HG03565 (cell line): Measurements from ENCODE around the gene RNF40.
A peak's percentile ranks its signal among the peaks of the same experiment; 100 is the strongest.

Experiments
- ATAC-seq: cut with Tn5 transposase; IDR thresholded peaks from one replicate; pipeline ENCODE4 v1.9.1; 2021; ENCODE audit warnings: mild to moderate bottlenecking, moderate library complexity; ENCODE audit not compliant: unreplicated experiment

The RNF40 gene

DNA sequence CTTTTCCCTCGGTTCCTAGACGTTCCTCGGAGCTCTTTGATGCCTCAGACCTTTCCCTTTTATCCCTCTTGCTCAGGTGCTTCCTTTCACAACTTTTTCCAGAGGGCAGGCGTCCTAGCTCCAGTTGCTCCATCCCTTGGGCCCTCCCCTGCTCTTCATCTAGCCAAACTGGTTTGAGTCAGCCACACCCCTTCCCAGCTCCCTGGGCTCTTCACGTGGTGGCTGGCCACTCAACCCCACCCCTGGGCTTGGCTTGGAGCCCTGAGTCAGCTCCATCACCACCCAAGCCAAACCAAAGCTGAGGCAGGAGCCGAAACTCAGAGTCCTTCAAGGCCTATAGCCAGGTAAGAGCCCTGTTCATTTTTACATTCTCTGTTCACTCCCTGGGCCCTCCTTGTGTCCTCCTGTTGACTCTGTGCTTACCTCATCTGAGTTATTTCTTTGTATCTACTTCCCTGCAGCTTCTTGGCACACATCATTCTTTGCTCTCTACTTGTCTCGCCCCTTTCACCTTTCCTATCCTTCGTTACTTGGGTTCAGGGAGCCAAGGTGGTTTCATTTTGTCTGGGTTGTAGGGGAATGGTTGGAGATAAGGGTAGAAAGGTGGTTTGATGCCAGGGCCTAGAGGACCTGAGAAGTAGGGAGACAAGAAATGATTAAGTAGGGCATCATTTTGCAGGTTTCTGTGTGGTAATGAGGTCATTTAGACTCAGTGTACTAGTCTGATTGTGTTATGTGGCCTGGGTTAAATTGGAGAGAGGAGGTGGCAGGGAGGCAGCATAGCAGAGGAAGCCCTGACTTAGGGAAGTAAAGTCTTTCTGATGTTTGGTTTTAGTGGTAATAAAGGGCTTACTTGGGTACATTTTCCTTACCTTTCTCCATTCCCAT is 21.5 kb upstream of the RNF40 start:
- no peak for ATAC-seq

DNA sequence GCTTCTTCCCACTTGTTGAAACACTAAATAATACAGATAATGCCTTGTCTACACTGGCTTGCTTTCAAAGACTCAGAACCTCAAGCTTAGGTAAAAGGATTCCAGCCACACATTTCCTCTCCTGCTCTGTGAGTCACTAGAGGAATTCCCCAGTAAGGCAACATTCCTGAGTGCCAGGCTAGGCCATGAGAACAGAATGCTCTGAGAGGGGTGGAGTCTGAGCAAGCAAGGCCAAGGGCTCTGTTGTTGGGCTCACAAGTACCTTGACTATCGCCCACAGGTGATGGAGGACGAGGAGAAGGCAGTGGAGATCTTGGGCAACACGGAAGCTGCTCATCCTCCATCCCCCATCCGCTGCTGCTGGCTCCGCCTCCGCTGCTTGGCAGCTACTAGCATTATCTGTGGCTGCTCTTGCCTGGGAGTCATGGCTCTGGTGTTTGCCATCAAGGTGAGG is 20.6 kb upstream of the RNF40 start:
- no peak for ATAC-seq

DNA sequence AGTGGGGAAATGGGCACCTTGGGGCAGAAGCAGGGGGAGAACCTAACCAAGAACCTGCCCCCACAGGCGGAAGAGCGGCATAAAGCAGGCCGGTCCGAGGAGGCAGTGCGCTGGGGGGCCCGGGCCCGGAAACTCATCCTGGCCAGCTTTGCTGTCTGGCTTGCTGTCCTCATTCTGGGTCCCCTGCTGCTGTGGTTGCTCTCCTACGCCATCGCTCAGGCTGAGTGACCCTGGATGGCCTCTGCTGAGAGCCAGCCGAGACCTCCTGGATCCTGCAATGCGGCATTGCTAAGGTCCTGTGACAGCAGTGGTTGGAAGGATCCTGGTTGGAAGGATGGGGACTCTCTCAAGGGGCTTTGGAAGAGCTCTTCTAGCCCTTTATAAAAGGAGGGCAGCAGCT is 18.4 kb upstream of the RNF40 start:
- ATAC-seq: no peak

DNA sequence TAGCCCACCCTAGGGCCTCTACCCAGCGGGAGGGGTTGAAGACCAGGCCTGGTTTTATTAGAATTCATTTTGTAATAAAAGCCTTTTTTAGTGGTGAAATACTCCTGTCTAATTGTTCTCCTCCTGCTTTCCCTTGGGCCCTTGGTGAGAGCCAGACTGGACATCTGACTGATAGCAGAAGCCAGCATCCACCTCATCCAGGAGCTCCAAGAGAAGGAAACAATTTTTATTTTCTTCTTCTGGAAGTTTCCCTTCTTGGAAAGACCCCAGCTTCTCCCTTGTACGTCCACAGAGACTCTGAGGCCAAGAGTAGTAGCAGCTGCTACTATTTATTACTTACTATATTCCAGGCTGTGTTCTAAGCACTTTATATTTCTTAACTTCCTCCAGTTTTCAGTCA is 17.9 kb upstream of the RNF40 start:
- ATAC-seq: no peak

DNA sequence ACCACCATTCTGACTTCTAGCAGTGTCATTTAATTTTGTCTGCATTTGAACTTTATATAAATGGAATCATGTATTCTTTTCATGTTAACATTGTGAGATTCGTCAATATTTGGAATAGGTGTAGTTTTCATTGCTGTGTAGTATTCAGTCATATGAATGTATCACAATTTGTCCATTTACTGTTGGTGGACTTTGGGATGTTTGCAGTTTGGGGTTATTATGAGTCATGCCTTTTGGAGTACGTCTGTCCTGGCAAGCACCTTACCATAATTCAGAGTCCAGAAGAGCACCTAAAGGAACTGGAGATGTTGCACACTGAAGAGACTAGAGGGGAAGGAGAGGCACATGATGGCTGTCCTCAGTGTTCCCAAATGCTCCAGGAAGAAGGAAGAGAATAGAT is 17.0 kb upstream of the RNF40 start:
- no peak for ATAC-seq

DNA sequence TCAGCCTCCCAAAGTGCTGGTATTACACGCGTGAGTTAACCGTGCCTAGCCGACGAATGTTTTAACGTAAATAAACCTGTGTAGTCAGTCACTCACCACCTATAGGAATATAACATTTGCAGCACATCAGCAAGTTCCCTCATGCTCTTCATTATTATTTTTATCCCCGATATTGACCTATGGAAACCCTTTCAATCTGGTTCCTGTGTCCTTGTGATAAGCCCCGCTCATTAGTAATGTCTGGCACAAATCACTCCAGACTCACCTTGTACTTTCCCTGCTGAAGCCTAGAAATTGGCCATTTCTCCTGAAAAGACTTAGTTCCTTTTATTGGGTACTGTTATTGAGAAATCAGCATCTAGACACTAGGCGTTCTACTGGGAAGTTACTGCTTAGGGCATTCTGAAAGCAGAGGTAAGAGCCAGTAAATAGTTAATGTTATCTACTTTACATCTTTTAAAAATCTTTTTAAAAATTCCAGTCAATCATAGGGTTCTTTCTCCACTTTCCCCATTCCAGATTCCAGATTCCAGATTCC is 15.4 kb upstream of the RNF40 start:
- no peak for ATAC-seq

DNA sequence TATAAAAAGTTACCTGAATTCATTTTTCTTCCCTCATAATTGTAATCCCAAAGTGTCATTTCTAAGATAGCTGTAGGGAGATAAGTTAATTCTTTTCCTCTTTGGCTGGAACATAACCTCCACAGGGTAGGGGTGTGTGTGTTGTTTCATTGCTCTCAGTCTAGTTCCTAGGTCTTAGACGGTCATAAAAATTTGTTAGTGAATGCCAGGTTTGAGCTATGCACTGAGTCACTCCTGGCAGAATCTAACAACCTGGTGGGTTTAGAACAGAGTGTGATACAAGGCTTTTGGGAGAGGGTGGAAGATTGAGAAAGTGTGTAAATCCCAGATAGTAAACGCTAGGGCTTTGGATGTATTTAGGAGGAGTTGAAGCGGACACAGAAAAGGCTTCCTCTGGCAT is 14.8 kb upstream of the RNF40 start:
- ATAC-seq: no peak

DNA sequence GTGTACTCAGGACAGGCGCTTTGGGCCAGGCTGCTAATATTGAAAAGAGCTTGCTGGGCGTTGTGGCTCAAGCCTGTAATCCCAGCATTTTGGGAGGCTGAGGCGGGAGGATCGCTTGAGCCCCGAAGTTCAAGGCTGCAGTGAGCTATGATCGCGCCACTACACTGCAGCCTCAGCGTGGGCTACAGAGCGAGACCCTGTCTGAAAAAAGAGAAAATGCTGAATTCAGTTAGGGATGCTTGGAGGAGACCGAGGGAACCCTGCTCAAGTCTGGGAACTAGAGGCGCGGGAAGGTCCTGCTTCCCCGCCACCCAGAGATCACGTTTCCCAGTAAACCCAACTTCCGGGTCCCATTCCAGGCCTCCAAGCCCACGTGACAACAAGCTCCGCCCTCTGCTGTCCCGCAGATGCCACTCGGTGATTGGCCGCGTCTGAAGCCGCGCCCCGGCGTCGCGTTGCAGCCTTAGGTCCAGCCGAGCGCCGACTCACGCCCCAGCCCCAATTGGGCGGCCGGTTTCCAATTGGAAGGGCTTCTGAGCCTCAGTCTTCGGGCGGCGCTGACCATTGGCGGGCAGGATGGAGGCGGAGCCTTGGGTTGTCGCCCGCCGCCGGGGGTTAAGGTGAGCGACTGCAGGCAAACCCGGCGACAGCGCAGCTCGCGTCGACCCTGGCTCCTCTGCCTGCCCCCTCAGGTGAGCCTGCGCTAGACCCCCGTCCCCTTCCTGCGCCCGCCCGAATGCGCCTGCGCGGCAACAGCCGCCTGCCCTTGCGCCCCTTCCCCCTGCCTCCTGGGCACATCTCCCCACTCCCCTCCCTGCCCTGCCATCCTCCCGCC is 14.1 kb upstream of the RNF40 start, which contains the start of gene PHKG2:
Gene PHKG2, plus strand, starts transcription at position 627 of the 835 bp plus-strand sequence. CDS start 396 bp downstream, outside the sequence.
- peak; percentile 94 for ATAC-seq

DNA sequence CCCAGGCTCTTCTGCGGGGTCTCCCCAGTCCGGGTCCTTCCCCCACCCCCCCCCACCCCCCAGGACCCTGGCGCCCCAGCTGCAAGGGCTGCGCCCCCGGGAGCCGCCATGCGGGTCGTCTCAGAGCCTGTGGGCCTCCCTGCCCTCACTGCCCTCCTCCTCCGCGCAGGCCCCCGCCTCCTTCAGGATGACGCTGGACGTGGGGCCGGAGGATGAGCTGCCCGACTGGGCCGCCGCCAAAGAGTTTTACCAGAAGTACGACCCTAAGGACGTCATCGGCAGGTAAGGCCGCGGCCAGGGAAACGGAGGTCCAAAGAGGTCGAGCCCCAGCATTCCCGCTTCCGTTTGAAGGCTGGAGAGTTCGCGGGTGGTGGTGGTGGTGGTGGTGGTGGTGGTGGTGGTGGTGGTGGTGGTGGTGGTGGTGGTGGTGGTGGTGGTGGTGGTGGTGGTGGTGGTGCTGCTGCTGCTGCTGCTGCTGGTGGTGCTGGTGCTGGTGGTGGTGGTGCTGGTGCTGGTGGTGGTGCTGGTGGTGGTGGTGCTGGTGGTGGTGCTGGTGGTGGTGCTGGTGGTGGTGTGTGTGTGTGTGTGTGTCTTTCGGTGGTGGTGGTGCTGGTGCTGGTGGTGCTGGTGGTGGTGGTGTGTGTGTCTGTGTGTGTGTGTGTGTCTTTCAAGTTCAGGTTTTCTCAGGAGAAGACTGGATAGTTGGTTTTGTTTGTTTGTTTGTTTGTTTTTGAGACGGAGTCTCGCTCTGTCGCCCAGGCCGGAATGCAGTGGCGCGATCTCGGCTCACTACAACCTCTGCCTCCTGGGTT is 13.3 kb upstream of the RNF40 start:
- no peak for ATAC-seq

DNA sequence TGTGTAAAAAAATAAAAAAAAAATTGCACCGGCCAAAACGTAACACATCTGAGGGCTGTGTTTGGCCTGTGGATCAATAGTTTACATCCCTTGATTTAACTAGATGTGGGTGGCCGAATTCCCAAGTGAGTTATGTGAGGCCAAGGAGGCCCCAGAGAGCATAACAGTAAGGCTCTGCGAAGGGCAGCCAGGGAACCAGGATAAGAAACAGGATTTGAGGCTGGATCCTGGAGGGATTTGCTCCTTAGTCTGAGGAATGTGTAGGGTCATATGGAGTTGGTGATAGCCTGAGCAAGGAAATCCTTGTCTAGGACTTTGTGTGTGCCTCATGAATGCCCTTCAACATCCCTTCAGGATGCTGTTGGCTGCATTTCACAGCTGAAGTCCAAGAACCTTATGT is 11.9 kb upstream of the RNF40 start:
- ATAC-seq: no peak

DNA sequence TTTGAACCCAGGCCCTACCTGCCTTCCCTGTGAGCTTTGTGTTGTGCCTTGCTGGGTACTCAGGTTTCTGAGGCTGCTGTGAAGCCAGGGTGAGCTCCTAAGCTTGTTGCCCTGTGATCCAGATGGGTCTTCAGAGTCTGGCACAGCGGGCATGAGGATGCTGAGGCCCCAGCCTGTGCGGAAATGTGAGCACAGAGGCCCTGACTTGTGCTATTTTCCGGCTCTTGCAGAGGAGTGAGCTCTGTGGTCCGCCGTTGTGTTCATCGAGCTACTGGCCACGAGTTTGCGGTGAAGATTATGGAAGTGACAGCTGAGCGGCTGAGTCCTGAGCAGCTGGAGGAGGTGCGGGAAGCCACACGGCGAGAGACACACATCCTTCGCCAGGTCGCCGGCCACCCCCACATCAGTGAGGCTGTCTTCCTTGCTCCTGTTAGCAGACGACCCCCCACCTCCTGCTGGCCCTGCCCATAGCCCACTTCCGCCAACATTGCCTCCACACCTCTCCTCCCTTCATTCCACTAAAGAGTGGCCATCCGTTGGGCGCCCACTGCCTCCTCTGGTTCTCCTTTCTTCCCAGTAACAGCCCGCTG is 11.2 kb upstream of the RNF40 start:
- ATAC-seq: no peak

DNA sequence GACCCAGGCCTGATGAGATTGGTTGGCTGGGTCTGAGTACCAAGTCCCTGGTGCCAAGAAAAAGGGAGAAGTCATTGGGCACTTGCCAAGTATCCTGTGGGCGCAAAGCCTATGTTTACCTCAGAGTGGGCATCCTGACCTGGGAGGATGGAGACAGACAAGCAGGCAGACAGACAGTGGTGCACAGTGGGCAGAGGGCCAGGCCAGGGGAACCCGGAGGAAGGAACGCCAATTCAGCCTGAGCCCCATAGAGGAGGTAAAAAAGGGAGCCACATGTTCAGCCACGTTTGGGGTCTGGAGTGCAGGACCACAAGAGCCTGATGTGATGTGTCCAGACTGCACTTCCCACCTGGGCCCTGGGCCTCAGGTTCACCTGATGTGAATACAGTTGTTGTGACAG is 8.5 kb upstream of the RNF40 start:
- ATAC-seq: no peak

DNA sequence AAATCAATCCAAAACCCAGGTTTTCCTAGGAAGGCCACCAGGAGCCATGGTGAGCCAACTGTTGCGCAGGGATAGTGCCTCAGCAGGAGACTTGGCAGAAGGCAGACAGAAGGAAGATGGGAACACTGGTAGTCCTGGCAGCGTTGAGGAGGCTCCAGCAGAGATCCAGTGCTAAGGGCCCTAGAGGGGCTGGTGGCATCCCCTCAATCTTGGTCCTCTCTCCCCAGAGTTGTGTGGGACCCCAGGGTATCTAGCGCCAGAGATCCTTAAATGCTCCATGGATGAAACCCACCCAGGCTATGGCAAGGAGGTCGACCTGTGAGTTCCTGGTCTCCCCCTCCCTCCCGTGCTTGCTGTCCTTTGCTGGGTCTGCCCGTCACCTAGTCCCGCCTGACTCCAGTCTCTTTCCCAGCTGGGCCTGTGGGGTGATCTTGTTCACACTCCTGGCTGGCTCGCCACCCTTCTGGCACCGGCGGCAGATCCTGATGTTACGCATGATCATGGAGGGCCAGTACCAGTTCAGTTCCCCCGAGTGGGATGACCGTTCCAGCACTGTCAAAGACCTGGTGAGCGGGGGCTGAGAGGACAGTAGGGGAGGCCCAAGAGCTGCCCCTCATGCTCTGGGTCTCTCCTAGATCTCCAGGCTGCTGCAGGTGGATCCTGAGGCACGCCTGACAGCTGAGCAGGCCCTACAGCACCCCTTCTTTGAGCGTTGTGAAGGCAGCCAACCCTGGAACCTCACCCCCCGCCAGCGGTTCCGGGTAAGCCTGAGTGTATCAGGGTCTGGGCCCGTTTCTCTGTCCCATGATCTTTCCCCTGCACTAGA is 6.0 kb upstream of the RNF40 start:
- no peak for ATAC-seq

DNA sequence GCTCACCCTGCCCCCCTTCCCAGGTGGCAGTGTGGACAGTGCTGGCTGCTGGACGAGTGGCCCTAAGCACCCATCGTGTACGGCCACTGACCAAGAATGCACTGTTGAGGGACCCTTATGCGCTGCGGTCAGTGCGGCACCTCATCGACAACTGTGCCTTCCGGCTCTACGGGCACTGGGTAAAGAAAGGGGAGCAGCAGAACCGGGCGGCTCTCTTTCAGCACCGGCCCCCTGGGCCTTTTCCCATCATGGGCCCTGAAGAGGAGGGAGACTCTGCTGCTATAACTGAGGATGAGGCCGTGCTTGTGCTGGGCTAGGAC is 5.4 kb upstream of the RNF40 start:
- no peak for ATAC-seq

DNA sequence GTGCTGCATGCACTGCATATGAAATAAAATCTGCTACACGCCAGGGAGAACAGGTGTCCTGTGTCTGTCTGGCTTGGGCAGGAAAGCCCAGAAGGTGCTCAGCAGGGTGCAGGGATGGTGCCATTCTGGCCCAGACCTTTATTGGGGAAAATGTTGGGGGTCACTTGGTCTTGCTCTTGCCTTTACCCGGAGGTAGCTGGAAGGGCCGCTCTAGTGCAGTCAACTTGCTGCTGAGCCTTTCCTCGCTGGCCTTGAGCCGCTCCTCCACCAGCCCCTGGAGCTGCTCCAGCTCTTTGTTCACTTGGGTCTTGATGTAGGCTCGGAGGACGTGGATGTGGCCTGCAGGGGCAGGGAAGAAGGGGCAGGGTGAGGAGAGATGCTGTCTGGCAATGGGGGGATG is 4.8 kb upstream of the RNF40 start:
- ATAC-seq: no peak

DNA sequence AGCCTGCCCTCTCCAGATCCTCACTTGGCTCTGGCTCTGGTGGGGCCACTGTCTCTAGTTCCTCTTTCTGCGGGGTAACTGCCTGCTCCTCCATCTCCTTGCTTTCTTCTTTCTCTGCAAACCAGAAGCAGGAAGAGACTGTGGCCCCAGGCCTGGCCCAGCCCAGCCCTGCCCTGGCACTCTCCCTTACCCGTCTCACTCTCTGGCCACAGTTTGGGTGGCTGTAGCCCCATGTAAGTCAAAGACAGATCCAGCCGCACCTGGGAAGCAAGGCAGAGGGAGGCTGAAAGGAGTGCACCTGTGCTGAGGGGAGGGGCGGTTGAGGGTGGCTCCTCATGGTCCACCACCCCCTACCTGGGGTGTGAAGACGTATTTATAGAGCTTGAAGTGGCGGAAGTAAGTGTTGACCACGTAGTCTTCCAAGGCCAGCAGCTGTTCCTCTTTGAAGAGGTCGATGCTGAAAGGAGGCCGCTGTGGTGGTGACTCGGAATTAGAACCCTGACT is 3.1 kb upstream of the RNF40 start:
- no peak for ATAC-seq

DNA sequence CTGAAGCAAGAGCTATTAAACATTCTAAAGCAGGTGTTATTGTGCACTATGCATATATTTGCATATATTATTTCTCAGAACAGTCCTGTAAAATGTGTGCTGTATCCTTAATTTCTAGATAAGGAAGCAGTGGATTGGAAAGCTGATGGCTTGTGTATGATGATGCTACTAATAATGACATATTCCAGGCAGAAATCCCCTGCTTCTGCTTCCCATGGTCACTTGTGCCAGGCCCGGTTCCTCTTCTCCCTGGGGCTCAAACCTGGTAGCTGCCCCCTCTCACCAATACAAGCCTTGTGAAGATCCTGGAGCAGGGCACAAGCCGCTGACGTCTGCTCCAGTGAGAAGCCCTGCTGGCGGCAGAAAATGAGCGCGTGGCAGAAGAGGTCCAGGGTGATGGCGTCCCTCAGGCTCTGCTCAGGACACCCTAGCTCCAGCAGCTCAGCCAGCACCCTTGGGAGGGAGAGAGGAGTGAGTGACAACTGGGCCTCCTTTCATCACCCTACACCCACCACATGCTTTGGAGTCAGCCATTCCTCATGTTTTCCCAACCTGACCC is 2.0 kb upstream of the RNF40 start:
- ATAC-seq: no peak

DNA sequence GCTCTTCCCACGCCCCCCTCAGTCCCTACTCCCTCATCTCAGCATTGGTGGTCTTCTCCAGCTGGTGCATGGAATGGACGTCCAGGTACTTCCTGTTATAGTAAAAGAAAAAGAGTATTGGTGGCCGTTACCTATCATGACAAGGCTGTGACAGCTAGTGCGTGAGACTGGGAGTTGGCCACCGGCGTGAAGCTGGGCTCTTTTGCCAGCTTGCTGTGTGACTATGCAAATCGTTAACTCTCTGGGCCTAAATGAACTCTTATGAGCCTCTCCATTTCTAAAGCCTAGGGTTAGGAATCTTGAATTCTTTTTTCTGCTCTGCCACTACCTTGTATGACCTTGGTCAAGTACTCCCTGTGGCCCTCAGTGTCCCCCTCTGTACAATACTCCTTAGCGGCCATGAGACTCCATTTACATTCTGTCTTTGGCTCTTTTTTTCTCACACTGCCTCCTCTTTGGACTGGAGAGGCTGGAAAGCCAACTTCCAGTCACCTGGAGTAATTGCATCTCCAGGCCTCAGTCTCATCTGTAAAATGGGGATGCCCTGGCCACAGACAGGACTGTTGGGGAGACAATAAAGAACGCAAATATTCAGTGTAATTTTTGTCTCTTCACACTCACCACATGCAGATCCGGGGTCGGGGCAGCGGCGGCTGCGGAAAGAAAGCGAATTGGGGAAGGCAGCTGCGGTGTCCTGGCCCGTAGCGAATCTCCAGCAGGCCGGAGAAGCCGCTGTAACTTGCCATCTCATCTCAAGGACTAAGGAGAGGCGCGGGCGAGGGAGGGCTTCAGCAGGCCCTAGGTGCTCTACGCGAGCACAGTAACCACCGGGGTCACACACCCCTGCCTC is 1.3 kb upstream of the RNF40 start:
- no peak for ATAC-seq
